ENCODE results near the gene MCTP1.

GRCh38 chr5:94891565-94891964, 393.3 kb downstream of the MCTP1 start:
- TF ChIP-seq CTCF (conservative IDR thresholded peaks at IDR 0.05; ENCODE audit: low read depth, low read length) (no peak), EZH2phosphoT487 (IDR thresholded peaks at IDR 0.05; ENCODE audit: borderline replicate concordance, low read length) (no peak)
